Body of pancreas (tissue), 4 donors: ENCODE data around the gene CFAP299.

Source experiments
- POLR2A ChIP-seq, 3 donors: fragments of 450-650 bp; IDR thresholded peaks; one replicate each; pipeline ENCODE4 v1.6.1; 2016; ENCODE audit warnings: antibody characterized with exemption in 3 of 3, mild to moderate bottlenecking in 2 of 3
- TF ChIP-seq, protein P1 (sequence below), 7 experiments: fragments of 450-650 bp in 4 of 7; fragments of 200-600 bp in 3 of 7; sonication (generic) in 3 of 7; IDR thresholded peaks; one replicate each; pipeline ENCODE4 v1.5.1; 2016 to 2019; ENCODE audit warnings: antibody characterized with exemption in 7 of 7

DNA sequence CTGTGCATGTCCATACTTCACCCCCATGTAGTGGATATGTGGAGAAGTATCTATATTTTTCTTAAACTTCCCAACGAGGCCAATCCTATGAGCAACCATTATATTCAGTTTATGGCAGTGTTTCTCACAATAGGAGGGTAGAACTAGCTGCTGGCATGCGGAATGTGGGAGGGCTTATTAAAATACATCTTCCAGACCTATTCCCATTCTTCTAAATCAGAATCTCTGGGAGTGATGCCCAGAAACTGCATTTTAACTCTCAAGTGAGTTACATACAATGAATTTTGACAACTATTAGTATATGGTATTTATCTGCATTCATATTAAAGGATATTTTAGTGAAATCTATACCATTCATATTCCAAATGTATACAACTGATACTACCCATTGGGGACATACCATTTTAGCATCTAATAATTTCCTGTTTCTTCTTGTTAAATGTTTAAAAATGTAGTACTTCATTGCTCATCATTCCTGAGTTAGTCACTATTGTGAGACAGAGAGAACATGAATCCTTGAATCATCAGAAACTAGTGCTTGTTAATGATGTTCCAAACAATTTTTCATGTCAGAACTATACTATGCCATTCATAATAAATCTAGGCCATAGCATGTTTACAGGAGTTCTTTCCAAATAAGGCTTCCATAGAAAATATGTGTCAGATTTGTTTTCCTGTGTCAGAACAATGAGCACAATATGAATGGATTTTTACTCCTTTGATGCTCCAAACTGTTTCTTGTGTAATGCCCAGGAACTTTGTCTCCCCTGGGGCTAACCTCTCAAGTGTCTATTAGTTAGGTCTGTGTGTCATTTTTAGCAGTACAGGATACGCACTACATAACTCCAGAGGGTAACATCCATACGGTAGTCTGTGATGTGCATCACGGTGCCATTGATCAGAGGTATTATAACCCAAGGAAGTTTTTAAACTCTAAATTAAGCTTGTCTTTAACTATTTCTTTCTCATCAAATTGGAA is 496.1 kb downstream of the CFAP299 start:
- TF ChIP-seq, protein P1, sequence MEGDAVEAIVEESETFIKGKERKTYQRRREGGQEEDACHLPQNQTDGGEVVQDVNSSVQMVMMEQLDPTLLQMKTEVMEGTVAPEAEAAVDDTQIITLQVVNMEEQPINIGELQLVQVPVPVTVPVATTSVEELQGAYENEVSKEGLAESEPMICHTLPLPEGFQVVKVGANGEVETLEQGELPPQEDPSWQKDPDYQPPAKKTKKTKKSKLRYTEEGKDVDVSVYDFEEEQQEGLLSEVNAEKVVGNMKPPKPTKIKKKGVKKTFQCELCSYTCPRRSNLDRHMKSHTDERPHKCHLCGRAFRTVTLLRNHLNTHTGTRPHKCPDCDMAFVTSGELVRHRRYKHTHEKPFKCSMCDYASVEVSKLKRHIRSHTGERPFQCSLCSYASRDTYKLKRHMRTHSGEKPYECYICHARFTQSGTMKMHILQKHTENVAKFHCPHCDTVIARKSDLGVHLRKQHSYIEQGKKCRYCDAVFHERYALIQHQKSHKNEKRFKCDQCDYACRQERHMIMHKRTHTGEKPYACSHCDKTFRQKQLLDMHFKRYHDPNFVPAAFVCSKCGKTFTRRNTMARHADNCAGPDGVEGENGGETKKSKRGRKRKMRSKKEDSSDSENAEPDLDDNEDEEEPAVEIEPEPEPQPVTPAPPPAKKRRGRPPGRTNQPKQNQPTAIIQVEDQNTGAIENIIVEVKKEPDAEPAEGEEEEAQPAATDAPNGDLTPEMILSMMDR (IDR thresholded peaks at IDR 0.05), result no peak
- TF ChIP-seq POLR2A (IDR thresholded peaks at IDR 0.05), result no peak
